HG03139 (cell line): ENCODE data around the gene SRD5A1.

Experiments used
- ATAC-seq: cut with Tn5 transposase; IDR thresholded peaks from one replicate; pipeline ENCODE4 v1.9.1; 2021; ENCODE audit not compliant: unreplicated experiment

The SRD5A1 gene

DNA sequence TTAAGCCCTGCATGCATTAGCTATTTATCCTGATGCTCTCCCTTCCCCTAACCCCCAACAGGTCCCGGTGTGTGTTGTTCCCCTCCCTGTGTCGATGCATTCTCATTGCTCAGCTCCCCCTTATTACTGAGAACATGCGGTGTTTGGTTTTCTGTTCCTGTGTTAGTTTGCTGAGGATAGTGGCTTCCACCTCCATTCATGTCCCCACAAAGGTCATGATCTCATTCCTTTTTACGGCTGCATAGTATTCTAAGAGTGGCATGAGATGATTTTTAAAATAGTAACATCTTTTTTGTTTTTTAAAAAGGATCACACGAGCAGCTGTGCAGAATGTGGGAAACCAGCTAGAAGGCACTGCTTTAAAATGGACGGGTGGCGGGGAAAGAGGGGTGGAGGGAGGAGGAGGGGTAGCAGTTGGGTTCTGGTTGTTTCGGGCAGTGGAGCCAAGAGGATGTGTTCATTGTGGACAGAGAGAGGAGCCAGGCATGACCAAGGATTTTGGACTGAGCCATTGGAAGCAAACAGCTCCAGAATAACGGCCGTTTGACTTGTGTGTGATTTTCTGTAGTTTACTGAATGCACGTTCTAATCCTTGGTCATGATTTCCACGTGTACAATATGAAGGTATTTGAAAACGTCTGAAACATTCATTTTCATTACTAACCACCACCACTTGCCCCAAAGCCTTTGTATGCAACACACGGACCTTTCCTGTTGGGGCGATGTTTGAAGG lies 78.3 kb downstream of the SRD5A1 start:
- ATAC-seq = no peak

GRCh38 chr5:6712142-6712576 lies 78.9 kb downstream of the SRD5A1 start:
- ATAC-seq = no peak

GRCh38 chr5:6712577-6713273 lies 79.5 kb downstream of the SRD5A1 start:
- ATAC-seq = peak; percentile 54

- peak; percentile 10 for ATAC-seq
Measured at GRCh38 chr5:6713274-6714225, 80.3 kb downstream of the SRD5A1 start, which contains the start of gene TENT4A. TENT4A (plus strand) TSS chr5:6713432; CDS start chr5:6713984, 552 bp downstream.

GRCh38 chr5:6714226-6715041 lies 81.2 kb downstream of the SRD5A1 start:
- no peak for ATAC-seq

GRCh38 chr5:6715271-6715670 lies 82.0 kb downstream of the SRD5A1 start:
- ATAC-seq = no peak

GRCh38 chr5:6715758-6716628 lies 82.8 kb downstream of the SRD5A1 start:
- no peak for ATAC-seq

GRCh38 chr5:6716629-6717149 lies 83.4 kb downstream of the SRD5A1 start:
- ATAC-seq = no peak

- no peak for ATAC-seq
Measured at GRCh38 chr5:6717247-6717646, 84.0 kb downstream of the SRD5A1 start.

- ATAC-seq = no peak
Measured at GRCh38 chr5:6717687-6718086, 84.4 kb downstream of the SRD5A1 start.

GRCh38 chr5:6718161-6718681 lies 85.0 kb downstream of the SRD5A1 start:
- ATAC-seq = no peak

DNA sequence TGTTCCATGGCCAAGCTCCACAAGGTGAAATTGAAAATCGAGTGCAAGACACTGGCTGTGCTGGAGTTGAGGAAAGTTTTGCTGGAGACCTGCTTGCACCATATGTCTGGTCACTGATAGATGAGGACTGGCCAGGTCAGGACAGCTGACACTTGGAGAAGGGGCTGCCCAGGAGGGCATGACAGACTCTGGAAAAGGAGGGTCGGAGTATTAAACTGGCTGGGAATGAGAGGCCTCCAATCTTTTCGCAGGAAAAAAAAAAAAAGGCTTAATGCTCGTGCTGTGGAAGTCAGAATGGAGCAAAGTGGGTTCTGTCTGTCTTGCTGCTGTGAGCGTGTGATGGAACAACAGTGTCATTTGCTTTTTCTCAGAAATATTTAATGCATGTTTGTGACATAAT lies 85.5 kb downstream of the SRD5A1 start:
- no peak for ATAC-seq

GRCh38 chr5:6719417-6719816 lies 86.2 kb downstream of the SRD5A1 start:
- ATAC-seq = no peak

GRCh38 chr5:6719896-6720560 lies 86.8 kb downstream of the SRD5A1 start:
- ATAC-seq = no peak

DNA sequence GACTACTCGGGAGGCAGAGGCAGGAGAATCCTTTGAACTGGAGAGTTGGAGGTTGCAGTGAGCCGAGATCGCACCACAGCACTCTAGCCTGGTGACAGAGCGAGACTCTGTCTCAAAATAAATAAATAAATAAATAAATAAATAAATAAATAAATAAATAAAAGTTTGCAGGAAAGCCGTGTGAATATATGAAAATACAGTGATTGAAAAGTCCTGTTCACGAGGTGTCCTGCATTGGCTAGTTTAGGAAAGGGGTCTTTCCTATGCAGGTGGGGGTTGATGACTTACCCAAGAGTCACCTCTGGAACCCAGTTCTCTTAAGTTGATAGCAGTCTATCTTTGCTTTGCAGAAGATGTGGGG lies 87.3 kb downstream of the SRD5A1 start:
- no peak for ATAC-seq

DNA sequence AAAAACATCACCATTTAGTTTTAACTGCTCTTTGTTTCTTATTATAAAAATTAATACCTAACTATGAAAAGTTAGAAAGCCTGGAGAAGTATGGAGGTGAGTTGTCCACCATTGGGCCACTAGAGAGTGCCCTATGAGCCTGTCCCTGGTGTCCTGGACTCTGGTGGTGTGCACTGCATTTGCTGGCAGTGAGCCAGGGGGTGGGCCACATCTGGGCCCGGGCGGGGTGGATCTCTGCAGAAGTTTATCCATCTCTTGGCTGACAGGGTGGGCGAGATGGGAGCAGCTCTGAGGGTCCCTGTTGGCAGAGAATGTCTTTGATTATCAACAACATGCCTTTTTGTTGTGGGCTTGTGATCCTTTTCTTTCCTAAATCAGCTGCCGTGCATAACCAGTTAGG lies 88.2 kb downstream of the SRD5A1 start:
- no peak for ATAC-seq

GRCh38 chr5:6722015-6722414 lies 88.8 kb downstream of the SRD5A1 start:
- peak; percentile 32 for ATAC-seq

- ATAC-seq = no peak
Measured at GRCh38 chr5:6723122-6723815, 90.0 kb downstream of the SRD5A1 start.
